ENCODE results near the gene TAS2R38.
"Not testable (repeated sequence)": the region's sequence is repeated elsewhere in the genome, so short reads cannot be mapped to it uniquely, and the experiment has no call there.

Gene TAS2R38

GRCh38 chr7:141991140-141991539, 17.6 kb upstream of the TAS2R38 start:
- no peaks in the 10 kb centered on the region for H3K27me3 Mint-ChIP-seq (ENCODE audit: low read depth)
- no peak for DNase-seq (ENCODE audit: low spot score)
- no peaks in the 10 kb centered on the region for H3K36me3 Mint-ChIP-seq (ENCODE audit: low read depth)
- H3K4me1 Mint-ChIP-seq (ENCODE audit: low read depth), result peaks cover 2% of the 10 kb centered on the region
- no peaks in the 10 kb centered on the region for H3K9me3 Mint-ChIP-seq
- H3K4me3 Mint-ChIP-seq, result no peak overlapping the region
- no peak overlapping the region for H3K27ac Mint-ChIP-seq

GRCh38 chr7:141990011-141990725, 16.6 kb upstream of the TAS2R38 start:
- Mint-ChIP-seq H3K4me3 (no peak overlapping the region), H3K27ac (no peak overlapping the region), H3K27me3 (ENCODE audit: low read depth) (no peaks in the 10 kb centered on the region), H3K4me1 (ENCODE audit: low read depth) (peaks cover 2% of the 10 kb centered on the region), H3K9me3 (no peaks in the 10 kb centered on the region), H3K36me3 (ENCODE audit: low read depth) (no peaks in the 10 kb centered on the region)
- DNase-seq (ENCODE audit: low spot score), result no peak

DNA sequence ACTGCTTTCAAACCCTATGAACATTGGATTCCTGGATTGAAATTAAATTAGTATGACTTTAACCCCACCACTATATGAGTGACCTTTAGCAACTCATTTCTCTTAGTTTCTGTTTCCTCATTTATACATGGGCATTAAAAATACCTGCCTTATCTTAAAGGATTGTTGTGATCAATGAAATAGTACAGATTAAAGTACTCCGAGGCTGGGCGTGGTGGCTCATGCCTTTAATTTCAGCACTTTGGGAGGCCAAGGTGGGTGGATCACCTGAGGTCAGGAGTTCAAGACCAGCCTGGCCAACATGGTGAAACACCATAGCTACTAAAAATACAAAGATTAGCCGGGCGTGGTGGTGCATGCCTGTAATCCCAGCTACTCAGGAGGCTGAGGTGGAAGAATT, 14.2 kb upstream of the TAS2R38 start:
- H3K4me1 Mint-ChIP-seq (ENCODE audit: low read depth); DNase-seq (ENCODE audit: low spot score); H3K36me3 Mint-ChIP-seq (ENCODE audit: low read depth); H3K27ac Mint-ChIP-seq; H3K9me3 Mint-ChIP-seq; H3K4me3 Mint-ChIP-seq; H3K27me3 Mint-ChIP-seq (ENCODE audit: low read depth): not testable (repeated sequence)

- no peak overlapping the region for H3K27ac Mint-ChIP-seq
- H3K36me3 Mint-ChIP-seq (ENCODE audit: low read depth), result no peaks in the 10 kb centered on the region
- no peaks in the 10 kb centered on the region for H3K9me3 Mint-ChIP-seq
- H3K4me1 Mint-ChIP-seq (ENCODE audit: low read depth), result peaks cover 1% of the 10 kb centered on the region
- H3K4me3 Mint-ChIP-seq, result no peak overlapping the region
- H3K27me3 Mint-ChIP-seq (ENCODE audit: low read depth), result no peaks in the 10 kb centered on the region
- DNase-seq (ENCODE audit: low spot score), result no peak
These were observed 13.3 kb upstream of the TAS2R38 start for GRCh38 chr7:141986923-141987322.

DNA sequence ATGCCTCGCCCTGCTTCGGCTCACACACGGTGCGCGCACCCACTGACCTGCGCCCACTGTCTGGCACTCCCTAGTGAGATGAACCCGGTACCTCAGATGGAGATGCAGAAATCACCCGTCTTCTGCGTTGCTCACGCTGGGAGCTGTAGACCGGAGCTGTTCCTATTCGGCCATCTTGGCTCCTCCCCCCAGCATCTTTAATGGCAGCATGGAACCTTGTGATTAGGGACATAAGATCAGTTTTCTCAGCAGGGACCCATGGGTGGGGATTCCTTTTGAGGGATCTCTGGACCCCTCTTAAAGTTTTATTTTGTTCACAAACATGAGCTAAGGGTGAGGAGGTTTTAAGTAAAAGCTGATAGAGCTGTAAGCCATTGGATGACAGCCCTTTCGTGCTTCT, 12.4 kb upstream of the TAS2R38 start:
- not testable (repeated sequence) for H3K9me3 Mint-ChIP-seq; H3K27me3 Mint-ChIP-seq (ENCODE audit: low read depth); H3K4me1 Mint-ChIP-seq (ENCODE audit: low read depth)

GRCh38 chr7:141979568-141979967, 6.0 kb upstream of the TAS2R38 start:
- H3K9me3 Mint-ChIP-seq, result no peaks in the 10 kb centered on the region
- no peaks in the 10 kb centered on the region for H3K27me3 Mint-ChIP-seq (ENCODE audit: low read depth)
- H3K36me3 Mint-ChIP-seq (ENCODE audit: low read depth), result no peaks in the 10 kb centered on the region
- H3K27ac Mint-ChIP-seq, result no peak overlapping the region
- peaks cover 11% of the 10 kb centered on the region for H3K4me1 Mint-ChIP-seq (ENCODE audit: low read depth)
- DNase-seq (ENCODE audit: low spot score), result no peak
- H3K4me3 Mint-ChIP-seq, result no peak overlapping the region

More for the DNA sequence above, 12.4 kb upstream of the TAS2R38 start:
- DNase-seq (ENCODE audit: low spot score); H3K27ac Mint-ChIP-seq; H3K4me3 Mint-ChIP-seq; H3K36me3 Mint-ChIP-seq (ENCODE audit: low read depth): not testable (repeated sequence)

- Mint-ChIP-seq H3K27ac (no peak overlapping the region), H3K27me3 (ENCODE audit: low read depth) (no peaks in the 10 kb centered on the region), H3K4me3 (no peak overlapping the region), H3K9me3 (no peaks in the 10 kb centered on the region), H3K4me1 (ENCODE audit: low read depth) (peaks cover 11% of the 10 kb centered on the region), H3K36me3 (ENCODE audit: low read depth) (no peaks in the 10 kb centered on the region)
- no peak for DNase-seq (ENCODE audit: low spot score)
These were observed 4.8 kb upstream of the TAS2R38 start for GRCh38 chr7:141978351-141978750.

GRCh38 chr7:141976524-141977245, 3.1 kb upstream of the TAS2R38 start:
- no peaks in the 10 kb centered on the region for H3K9me3 Mint-ChIP-seq
- H3K27ac Mint-ChIP-seq, result no peak overlapping the region
- peak overlapping the region; percentile 81 for H3K4me3 Mint-ChIP-seq
- H3K4me1 Mint-ChIP-seq (ENCODE audit: low read depth), result peaks cover 11% of the 10 kb centered on the region
- H3K27me3 Mint-ChIP-seq (ENCODE audit: low read depth), result no peaks in the 10 kb centered on the region
- no peak for DNase-seq (ENCODE audit: low spot score)
- H3K36me3 Mint-ChIP-seq (ENCODE audit: low read depth), result no peaks in the 10 kb centered on the region

- peak; percentile 46 for DNase-seq (ENCODE audit: low spot score)
- no peaks in the 10 kb centered on the region for H3K36me3 Mint-ChIP-seq (ENCODE audit: low read depth)
- no peaks in the 10 kb centered on the region for H3K27me3 Mint-ChIP-seq (ENCODE audit: low read depth)
- H3K4me3 Mint-ChIP-seq, result peak overlapping the region; percentile 81
- H3K27ac Mint-ChIP-seq, result no peak overlapping the region
- H3K9me3 Mint-ChIP-seq, result no peaks in the 10 kb centered on the region
- H3K4me1 Mint-ChIP-seq (ENCODE audit: low read depth), result peaks cover 11% of the 10 kb centered on the region
These were observed 2.4 kb upstream of the TAS2R38 start for GRCh38 chr7:141975806-141976523.

GRCh38 chr7:141974831-141975230, 1.3 kb upstream of the TAS2R38 start:
- Mint-ChIP-seq H3K36me3 (ENCODE audit: low read depth) (no peaks in the 10 kb centered on the region), H3K4me3 (no peak overlapping the region), H3K4me1 (ENCODE audit: low read depth) (peaks cover 11% of the 10 kb centered on the region), H3K9me3 (no peaks in the 10 kb centered on the region), H3K27me3 (ENCODE audit: low read depth) (no peaks in the 10 kb centered on the region), H3K27ac (no peak overlapping the region)
- DNase-seq (ENCODE audit: low spot score), result no peak

- H3K4me1 Mint-ChIP-seq (ENCODE audit: low read depth), result no peaks in the 10 kb centered on the region
- no peaks in the 10 kb centered on the region for H3K27me3 Mint-ChIP-seq (ENCODE audit: low read depth)
- H3K4me3 Mint-ChIP-seq, result no peak overlapping the region
- no peaks in the 10 kb centered on the region for H3K36me3 Mint-ChIP-seq (ENCODE audit: low read depth)
- H3K9me3 Mint-ChIP-seq, result no peaks in the 10 kb centered on the region
- H3K27ac Mint-ChIP-seq, result no peak overlapping the region
- DNase-seq (ENCODE audit: low spot score), result no peak
These were observed 12.7 kb downstream of the TAS2R38 start for GRCh38 chr7:141960687-141961422.

- Mint-ChIP-seq H3K36me3 (ENCODE audit: low read depth) (no peaks in the 10 kb centered on the region), H3K27me3 (ENCODE audit: low read depth) (no peaks in the 10 kb centered on the region), H3K27ac (no peak overlapping the region), H3K9me3 (no peaks in the 10 kb centered on the region), H3K4me1 (ENCODE audit: low read depth) (no peaks in the 10 kb centered on the region), H3K4me3 (no peak overlapping the region)
- DNase-seq (ENCODE audit: low spot score), result no peak
These were observed 17.5 kb downstream of the TAS2R38 start for GRCh38 chr7:141956084-141956483.

DNA sequence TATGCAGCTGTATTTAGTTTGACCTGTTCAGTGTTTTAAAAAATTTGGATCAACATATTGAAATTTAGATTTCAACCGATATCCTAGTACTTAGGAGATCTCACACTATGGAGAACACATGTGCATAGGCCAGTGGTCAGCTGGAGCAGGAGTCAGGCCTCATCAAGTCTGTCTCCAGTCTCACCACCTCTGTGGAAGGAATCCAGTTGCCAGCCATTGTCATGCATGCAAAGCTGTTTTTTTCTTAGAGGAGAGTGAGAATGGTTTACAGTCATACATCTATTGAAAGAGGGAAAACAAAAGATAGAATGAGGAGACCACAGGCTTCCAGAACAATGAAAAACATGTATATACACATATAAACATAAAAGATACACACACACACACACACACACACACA, 19.2 kb downstream of the TAS2R38 start:
- H3K27ac Mint-ChIP-seq, result no peak overlapping the region
- H3K27me3 Mint-ChIP-seq (ENCODE audit: low read depth), result no peaks in the 10 kb centered on the region
- no peaks in the 10 kb centered on the region for H3K36me3 Mint-ChIP-seq (ENCODE audit: low read depth)
- no peak for DNase-seq (ENCODE audit: low spot score)
- H3K4me3 Mint-ChIP-seq, result no peak overlapping the region
- no peaks in the 10 kb centered on the region for H3K4me1 Mint-ChIP-seq (ENCODE audit: low read depth)
- H3K9me3 Mint-ChIP-seq, result no peaks in the 10 kb centered on the region

DNA sequence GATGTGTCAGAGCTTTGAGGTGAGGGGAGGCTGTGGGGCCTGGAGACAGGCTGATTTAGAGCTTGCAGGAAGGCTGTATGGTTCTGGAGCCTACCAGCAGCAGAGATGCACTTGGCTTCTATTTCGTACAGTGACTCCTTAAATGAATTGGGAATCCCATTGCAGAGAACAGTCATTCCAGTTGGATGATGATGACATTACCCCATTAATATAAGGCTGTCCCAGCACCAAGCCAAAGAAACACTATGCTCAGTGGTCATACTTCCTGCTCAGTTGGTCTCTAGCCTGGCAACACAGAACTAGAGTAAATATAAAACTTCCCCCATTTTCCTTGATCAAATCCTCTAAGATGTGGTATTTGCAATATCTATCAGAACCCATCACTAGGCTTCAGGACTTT, 21.1 kb downstream of the TAS2R38 start:
- H3K4me1 Mint-ChIP-seq (ENCODE audit: low read depth), result no peaks in the 10 kb centered on the region
- H3K36me3 Mint-ChIP-seq (ENCODE audit: low read depth), result no peaks in the 10 kb centered on the region
- no peaks in the 10 kb centered on the region for H3K27me3 Mint-ChIP-seq (ENCODE audit: low read depth)
- H3K9me3 Mint-ChIP-seq, result no peaks in the 10 kb centered on the region
- no peak overlapping the region for H3K4me3 Mint-ChIP-seq
- no peak for DNase-seq (ENCODE audit: low spot score)
- H3K27ac Mint-ChIP-seq, result no peak overlapping the region
